ENCODE results near the gene ANKRD24.

Gene ANKRD24

DNA sequence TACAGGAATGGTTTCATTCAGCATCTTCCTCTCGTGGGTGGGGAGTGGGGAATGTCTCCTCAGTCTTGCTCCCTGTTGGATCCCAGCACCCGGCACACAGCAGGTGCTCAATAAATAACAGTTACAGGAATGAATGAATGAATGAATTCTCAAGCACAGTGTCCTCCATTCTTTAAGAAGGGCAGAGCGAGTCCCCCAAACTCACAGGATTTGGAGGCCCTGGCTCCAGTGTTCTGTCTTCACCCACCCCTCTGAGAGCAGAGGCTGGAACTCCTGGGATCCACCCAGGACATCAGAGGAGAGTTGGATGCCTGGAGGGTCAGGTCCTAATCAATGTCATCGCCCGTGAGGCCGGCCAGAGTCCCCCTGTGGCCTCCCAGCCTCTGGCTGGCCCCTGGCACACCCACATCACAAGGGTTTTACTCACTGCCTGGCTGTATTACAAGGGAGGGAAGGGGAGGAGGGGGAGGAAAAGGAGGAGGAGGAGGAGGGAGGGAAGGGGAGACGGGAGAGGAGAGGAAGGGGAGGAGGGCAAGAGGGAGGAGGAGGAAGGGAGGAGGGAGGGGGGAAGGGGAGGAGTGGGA is 37.7 kb upstream of the ANKRD24 start:
- Histone ChIP-seq H3K36me3 (ENCODE audit: insufficient read depth, low read length) (no peaks in the 10 kb centered on the region), H3K27me3 (ENCODE audit: insufficient read depth, low read length, poor library complexity, severe bottlenecking) (no peaks in the 10 kb centered on the region), H3K79me2 (ENCODE audit: insufficient read depth, low read length) (no peaks in the 10 kb centered on the region), H3K4me1 (ENCODE audit: insufficient read depth, low read length, poor library complexity, severe bottlenecking) (no peaks in the 10 kb centered on the region), H3K4me3 (ENCODE audit: low read length, poor library complexity, severe bottlenecking) (no peak overlapping the region), H3K9me3 (ENCODE audit: insufficient read depth, low read depth, low read length) (no peaks in the 10 kb centered on the region), H3K4me2 (ENCODE audit: low read depth, low read length, poor library complexity, severe bottlenecking) (no peak overlapping the region), H3F3A (ENCODE audit: low read depth) (no peaks in the 10 kb centered on the region), H4K20me1 (ENCODE audit: insufficient read depth, low read length, poor library complexity, severe bottlenecking) (no peaks in the 10 kb centered on the region), H2AFZ (ENCODE audit: low read length) (no peak overlapping the region), H3K9ac (ENCODE audit: low read depth, low read length, poor library complexity, severe bottlenecking) (no peak overlapping the region), H3K9me2 (replicated peaks; ENCODE audit: low read depth, low read length) (no peaks in the 10 kb centered on the region)
- TF ChIP-seq CTCF (conservative IDR thresholded peaks at IDR 0.05; ENCODE audit: low read length) = no peak
- TF ChIP-seq EZH2phosphoT487 (IDR thresholded peaks at IDR 0.05; ENCODE audit: borderline replicate concordance) = no peak

DNA sequence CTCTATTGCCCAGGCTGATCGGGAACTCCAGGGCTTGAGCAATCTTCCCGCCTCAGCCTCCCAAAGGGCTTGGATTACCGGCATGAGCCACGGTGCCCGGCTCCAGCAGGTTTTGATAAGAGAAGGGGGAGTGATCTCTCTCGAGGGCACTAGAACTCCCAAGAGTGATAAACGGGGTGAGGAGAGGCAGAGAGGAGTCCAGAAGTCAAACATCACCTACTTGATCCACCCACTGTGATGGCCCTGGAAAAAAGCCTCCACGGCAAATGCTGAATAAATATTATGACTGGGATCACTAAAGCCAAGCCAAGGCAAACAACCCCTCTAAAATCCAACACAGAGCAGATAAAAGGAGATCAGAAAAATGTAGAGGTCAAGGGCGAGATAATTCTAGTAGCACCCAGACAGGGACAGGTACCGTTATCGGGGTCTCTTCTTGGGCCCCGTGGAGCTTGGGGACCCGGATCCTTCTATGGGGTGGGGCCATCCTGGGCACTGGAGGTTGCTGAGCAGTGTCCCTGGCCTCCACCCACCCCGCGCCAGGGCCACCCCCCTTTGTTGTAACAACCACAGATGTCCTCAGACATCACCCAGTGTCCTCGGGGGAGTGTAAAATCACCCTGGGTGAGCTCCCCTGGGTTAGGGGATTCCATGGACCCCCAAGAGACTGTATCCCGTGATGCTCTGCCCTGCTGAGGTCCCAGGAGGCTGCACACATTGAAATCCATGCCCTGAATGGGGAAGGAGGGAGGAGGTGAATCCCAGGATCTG is 32.8 kb upstream of the ANKRD24 start:
- Histone ChIP-seq H3K27me3 (ENCODE audit: insufficient read depth, low read length, poor library complexity, severe bottlenecking) (no peaks in the 10 kb centered on the region), H4K20me1 (ENCODE audit: insufficient read depth, low read length, poor library complexity, severe bottlenecking) (no peaks in the 10 kb centered on the region), H3K9me2 (replicated peaks; ENCODE audit: low read depth, low read length) (no peaks in the 10 kb centered on the region), H3K9me3 (ENCODE audit: insufficient read depth, low read depth, low read length) (no peaks in the 10 kb centered on the region), H3F3A (ENCODE audit: low read depth) (no peaks in the 10 kb centered on the region), H3K9ac (ENCODE audit: low read depth, low read length, poor library complexity, severe bottlenecking) (no peak overlapping the region), H3K4me2 (ENCODE audit: low read depth, low read length, poor library complexity, severe bottlenecking) (no peak overlapping the region), H3K4me3 (ENCODE audit: low read length, poor library complexity, severe bottlenecking) (no peak overlapping the region), H3K4me1 (ENCODE audit: insufficient read depth, low read length, poor library complexity, severe bottlenecking) (peaks cover 22% of the 10 kb centered on the region), H3K36me3 (ENCODE audit: insufficient read depth, low read length) (no peaks in the 10 kb centered on the region), H2AFZ (ENCODE audit: low read length) (no peak overlapping the region), H3K79me2 (ENCODE audit: insufficient read depth, low read length) (peaks cover 8% of the 10 kb centered on the region; the same call in 1 of the 2 replicates)
- TF ChIP-seq CTCF (conservative IDR thresholded peaks at IDR 0.05; ENCODE audit: low read length) (no peak), EZH2phosphoT487 (IDR thresholded peaks at IDR 0.05; ENCODE audit: borderline replicate concordance) (no peak)

DNA sequence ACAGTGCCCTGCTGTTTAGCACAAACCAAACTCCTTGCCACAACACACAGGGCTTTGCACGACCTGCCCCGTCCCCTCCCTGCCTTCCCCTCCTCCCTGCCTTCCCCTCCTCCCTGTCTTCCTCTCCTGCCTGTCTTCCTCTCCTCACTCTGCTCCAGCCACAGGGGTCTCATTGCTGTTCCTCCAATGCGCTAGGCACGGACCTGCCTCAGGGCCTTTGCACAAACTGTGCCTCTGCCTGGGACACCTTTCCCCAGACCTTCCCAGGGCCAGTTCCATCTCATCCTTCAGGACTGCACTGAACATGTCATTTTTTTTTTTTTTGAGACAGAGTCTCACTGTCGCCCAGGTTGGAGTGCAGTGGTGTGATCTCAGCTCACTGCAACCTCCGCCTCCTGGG is 30.9 kb upstream of the ANKRD24 start:
- Histone ChIP-seq H3K36me3 (ENCODE audit: insufficient read depth, low read length) (no peaks in the 10 kb centered on the region), H4K20me1 (ENCODE audit: insufficient read depth, low read length, poor library complexity, severe bottlenecking) (no peaks in the 10 kb centered on the region), H3K9me2 (replicated peaks; ENCODE audit: low read depth, low read length) (no peaks in the 10 kb centered on the region), H3K4me1 (ENCODE audit: insufficient read depth, low read length, poor library complexity, severe bottlenecking) (peaks cover 22% of the 10 kb centered on the region), H3K9ac (ENCODE audit: low read depth, low read length, poor library complexity, severe bottlenecking) (no peak overlapping the region), H3F3A (ENCODE audit: low read depth) (no peaks in the 10 kb centered on the region), H3K4me3 (ENCODE audit: low read length, poor library complexity, severe bottlenecking) (no peak overlapping the region), H3K79me2 (ENCODE audit: insufficient read depth, low read length) (peaks cover 12% of the 10 kb centered on the region; the same call in 1 of the 2 replicates), H3K9me3 (ENCODE audit: insufficient read depth, low read depth, low read length) (no peaks in the 10 kb centered on the region), H3K4me2 (ENCODE audit: low read depth, low read length, poor library complexity, severe bottlenecking) (no peak overlapping the region), H3K27me3 (ENCODE audit: insufficient read depth, low read length, poor library complexity, severe bottlenecking) (no peaks in the 10 kb centered on the region), H2AFZ (ENCODE audit: low read length) (no peak overlapping the region)
- TF ChIP-seq CTCF (conservative IDR thresholded peaks at IDR 0.05; ENCODE audit: low read length) = no peak
- no peak for TF ChIP-seq EZH2phosphoT487 (IDR thresholded peaks at IDR 0.05; ENCODE audit: borderline replicate concordance)
